RWPE2 (cell line): ENCODE results near the gene SLC9B2.
A peak's percentile ranks its signal among the peaks of the same experiment; 100 is the strongest.

ENCODE experiments used
- ATAC-seq: fragments of 200-7000 bp; cut with Tn5 transposase; 3 replicates; pipeline ENCODE4 v1.9.1; 2021; ENCODE audit warnings: low read depth
- DNase-seq: peaks from one replicate; pipeline ENCODE4 v3.0.0-alpha.2; 2020; ENCODE audit warnings: low spot score
- H3K27ac ChIP-seq: fragments of 450-650 bp; 2 replicates; pipeline ENCODE4 v1.5.1; 2017; ENCODE audit warnings: mild to moderate bottlenecking; ENCODE audit not compliant: poor library complexity, severe bottlenecking
- H3K27me3 ChIP-seq: fragments of 250-450 bp; sonication (Bioruptor Pico); 2 replicates; pipeline ENCODE4 v1.5.1; 2021; ENCODE audit warnings: mild to moderate bottlenecking, moderate library complexity; ENCODE audit not compliant: insufficient read depth, poor library complexity, severe bottlenecking
- H3K36me3 ChIP-seq: fragments of 250-450 bp; sonication (Bioruptor Pico); 2 replicates; pipeline ENCODE4 v1.5.1; 2020; ENCODE audit warnings: low read depth, mild to moderate bottlenecking, moderate library complexity
- H3K4me1 ChIP-seq: fragments of 250-450 bp; sonication (Bioruptor Pico); 2 replicates; pipeline ENCODE4 v1.5.1; 2021; ENCODE audit warnings: mild to moderate bottlenecking, moderate library complexity; ENCODE audit not compliant: insufficient read depth, poor library complexity, severe bottlenecking
- H3K4me3 ChIP-seq: fragments of 250-450 bp; sonication (Bioruptor Pico); 2 replicates; pipeline ENCODE4 v1.5.1; 2021; ENCODE audit warnings: mild to moderate bottlenecking, moderate library complexity; ENCODE audit not compliant: severe bottlenecking
- H3K9me3 ChIP-seq: fragments of 250-450 bp; sonication (Bioruptor Pico); 2 replicates; pipeline ENCODE4 v1.5.1; 2021; ENCODE audit warnings: mild to moderate bottlenecking, moderate library complexity; ENCODE audit not compliant: severe bottlenecking
- TF ChIP-seq, protein P1 (sequence below): fragments of 450-650 bp; IDR thresholded peaks from one replicate; pipeline ENCODE4 v1.5.1; 2017; ENCODE audit warnings: mild to moderate bottlenecking, moderate library complexity; ENCODE audit not compliant: poor library complexity, severe bottlenecking

The SLC9B2 gene

DNA sequence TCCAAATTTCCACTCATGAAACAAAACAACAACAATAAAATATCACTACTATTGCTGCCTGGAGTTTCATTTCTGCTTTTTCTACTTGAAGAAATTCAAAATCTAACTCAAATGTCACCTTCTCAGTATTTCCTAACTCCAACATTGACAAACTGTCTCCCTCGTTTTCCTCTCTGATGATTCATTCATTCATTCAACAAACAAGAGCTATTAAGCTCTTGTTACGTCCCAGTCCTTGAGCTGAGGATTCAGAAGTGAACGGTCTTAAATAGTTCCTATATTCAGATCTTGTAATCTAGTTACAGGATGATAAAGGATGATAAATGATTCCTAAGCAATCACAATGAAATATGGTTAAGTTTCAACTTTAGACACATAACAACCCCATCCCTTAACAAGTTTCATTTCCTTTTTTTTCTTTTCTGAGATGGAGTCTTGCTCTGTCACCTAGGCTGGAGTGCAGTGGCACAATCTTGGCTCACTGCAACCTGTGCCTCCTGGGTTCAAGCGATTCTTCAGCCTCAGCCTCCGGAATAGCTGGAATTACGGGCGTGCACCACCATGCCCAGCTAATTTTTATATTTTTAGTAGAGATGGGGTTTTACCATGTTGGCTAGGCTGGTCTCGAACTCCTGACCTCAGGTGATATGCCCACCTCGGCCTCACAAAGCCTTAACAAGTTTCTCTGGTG, 1.7 kb downstream of the SLC9B2 start:
- DNase-seq (no peak), ATAC-seq (no peak)
- H3K36me3 ChIP-seq: 0 out of 2 replicates have a peak, but pooled peaks cover 7% of the 10 kb centered on the region
- no peak overlapping the region for H3K4me3 ChIP-seq
- TF ChIP-seq, protein P1, sequence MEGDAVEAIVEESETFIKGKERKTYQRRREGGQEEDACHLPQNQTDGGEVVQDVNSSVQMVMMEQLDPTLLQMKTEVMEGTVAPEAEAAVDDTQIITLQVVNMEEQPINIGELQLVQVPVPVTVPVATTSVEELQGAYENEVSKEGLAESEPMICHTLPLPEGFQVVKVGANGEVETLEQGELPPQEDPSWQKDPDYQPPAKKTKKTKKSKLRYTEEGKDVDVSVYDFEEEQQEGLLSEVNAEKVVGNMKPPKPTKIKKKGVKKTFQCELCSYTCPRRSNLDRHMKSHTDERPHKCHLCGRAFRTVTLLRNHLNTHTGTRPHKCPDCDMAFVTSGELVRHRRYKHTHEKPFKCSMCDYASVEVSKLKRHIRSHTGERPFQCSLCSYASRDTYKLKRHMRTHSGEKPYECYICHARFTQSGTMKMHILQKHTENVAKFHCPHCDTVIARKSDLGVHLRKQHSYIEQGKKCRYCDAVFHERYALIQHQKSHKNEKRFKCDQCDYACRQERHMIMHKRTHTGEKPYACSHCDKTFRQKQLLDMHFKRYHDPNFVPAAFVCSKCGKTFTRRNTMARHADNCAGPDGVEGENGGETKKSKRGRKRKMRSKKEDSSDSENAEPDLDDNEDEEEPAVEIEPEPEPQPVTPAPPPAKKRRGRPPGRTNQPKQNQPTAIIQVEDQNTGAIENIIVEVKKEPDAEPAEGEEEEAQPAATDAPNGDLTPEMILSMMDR: no peak
- peaks cover 21% of the 10 kb centered on the region for H3K4me1 ChIP-seq
- H3K9me3 ChIP-seq: no peaks in the 10 kb centered on the region
- no peak overlapping the region for H3K27ac ChIP-seq
- no peaks in the 10 kb centered on the region for H3K27me3 ChIP-seq

DNA sequence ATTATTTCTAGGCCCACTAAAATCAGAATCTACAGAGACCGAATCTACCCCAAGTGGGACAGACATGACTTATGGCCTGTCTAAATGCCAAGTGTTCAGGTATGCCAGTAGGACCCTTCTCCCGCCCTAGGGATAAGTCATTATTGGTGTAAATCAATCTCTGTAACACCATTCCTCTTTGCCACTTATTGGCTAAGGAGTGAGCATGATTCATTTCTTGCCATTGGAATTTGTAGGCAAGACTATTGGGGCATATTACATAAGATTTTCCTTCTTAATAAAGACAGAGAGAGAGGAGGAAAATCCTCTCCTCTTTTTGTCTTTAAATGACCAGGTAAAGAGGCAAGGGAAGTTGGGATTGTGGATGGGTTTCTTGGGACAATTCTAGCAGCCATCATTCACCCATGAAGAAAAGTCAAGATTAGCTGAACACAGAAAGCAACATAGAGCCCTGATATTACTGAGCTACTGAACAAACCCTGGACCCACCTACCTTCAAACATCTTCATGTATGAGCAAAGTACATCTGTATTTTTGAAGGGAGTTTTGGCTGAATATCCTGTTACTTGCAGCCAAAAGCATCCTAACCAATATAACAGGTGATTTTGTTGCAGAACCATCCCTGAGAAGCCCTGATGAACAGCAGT, 2.6 kb downstream of the SLC9B2 start:
- 0 out of 2 replicates have a peak, but pooled peaks cover 7% of the 10 kb centered on the region for H3K36me3 ChIP-seq
- DNase-seq: no peak
- TF ChIP-seq, protein P1: no peak
- H3K4me3 ChIP-seq: no peak overlapping the region
- no peaks in the 10 kb centered on the region for H3K27me3 ChIP-seq
- no peaks in the 10 kb centered on the region for H3K9me3 ChIP-seq
- no peak overlapping the region for H3K27ac ChIP-seq
- no peak for ATAC-seq
- H3K4me1 ChIP-seq: peaks cover 21% of the 10 kb centered on the region

DNA sequence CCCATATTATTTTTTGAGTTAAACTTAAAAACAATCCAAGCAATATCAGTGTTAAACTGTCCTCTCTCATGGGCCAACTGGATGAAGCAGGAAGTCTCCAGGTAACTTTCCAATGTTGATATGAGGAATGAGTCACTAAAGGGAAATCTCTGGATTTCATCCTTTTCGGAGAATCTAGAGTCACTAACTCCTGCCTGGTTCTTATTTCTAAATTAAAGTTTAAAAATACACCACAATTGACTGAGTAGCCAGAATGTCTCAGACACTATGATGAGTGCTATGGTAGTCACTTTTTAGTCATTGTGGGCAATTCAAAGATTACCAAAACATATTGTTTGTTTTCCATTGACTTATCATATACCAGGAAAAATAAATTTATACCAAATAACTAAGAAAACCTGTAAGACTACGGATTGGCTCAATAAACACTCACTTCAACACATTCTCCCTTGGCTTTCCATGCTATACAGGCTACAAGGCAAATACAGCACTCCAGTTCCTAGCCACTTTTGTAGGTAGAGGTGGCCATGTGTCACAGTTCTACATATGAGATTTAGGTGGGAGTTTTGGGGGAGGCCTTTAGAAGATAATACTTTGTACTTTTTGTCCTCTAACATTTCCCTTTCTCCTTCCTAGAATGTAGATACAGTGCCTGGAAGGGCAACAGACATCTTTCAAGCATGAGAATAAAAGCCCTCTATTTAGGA, 8.6 kb downstream of the SLC9B2 start:
- H3K4me1 ChIP-seq: peaks cover 8% of the 10 kb centered on the region
- H3K9me3 ChIP-seq: no peaks in the 10 kb centered on the region
- no peak overlapping the region for H3K4me3 ChIP-seq
- peaks cover 34% of the 10 kb centered on the region for H3K36me3 ChIP-seq
- H3K27me3 ChIP-seq: no peaks in the 10 kb centered on the region
- TF ChIP-seq, protein P1: no peak
- peak overlapping the region; percentile 31 for H3K27ac ChIP-seq
- DNase-seq (no peak), ATAC-seq (peak; percentile 79)

DNA sequence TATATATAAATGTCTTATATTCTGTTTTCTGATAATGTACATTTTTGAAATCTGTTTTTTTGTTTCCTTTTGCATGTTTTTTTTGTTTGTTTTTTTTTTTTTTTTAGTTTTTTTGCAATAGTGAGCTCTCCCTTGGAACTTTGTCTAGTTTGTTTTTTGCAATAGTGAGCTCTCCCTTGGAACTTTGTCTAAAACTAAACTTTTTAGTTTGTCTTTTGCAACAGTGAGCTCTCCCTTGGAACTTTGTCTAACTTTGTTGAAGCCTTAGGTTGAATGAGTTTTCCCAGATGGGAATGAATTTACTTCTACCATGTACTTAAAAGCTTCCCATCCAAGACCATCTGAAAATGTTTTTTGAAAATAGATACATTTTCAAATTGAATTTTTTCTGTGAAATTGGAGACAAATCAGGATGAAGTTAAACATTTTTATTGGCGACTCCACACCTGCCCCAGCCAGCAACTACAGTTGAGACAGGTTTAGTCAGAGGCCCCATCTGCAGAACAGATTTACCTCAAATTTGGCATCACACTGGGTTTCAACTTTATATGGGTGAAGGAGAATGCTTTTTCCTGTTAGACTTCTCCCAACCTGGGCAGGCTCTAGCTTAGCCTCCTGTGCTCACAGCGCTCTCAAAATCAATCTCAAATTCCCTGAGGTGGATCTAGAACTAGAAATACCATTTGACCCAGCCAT, 16.0 kb downstream of the SLC9B2 start:
- Histone ChIP-seq H3K4me1 (no peaks in the 10 kb centered on the region), H3K27me3 (no peaks in the 10 kb centered on the region), H3K27ac (no peak overlapping the region), H3K9me3 (no peaks in the 10 kb centered on the region), H3K36me3 (peaks cover 30% of the 10 kb centered on the region), H3K4me3 (no peak overlapping the region)
- DNase-seq (no peak), ATAC-seq (no peak)
- TF ChIP-seq, protein P1: no peak
